RPMI7951 (cell line): ENCODE data around the gene IL1RL2. TPM values are rescaled to one million over a fixed set of nuclear protein-coding genes. Genes with fewer than 3 reads are reported as not detected.
A peak's percentile ranks its signal among the peaks of the same experiment; 100 is the strongest.

Experiments
- DNase-seq: peaks from one replicate; pipeline ENCODE4 v3.0.0-alpha.2; 2012; ENCODE audit warnings: low read depth
- total RNA-seq: library from RNA; depleted of rRNA; stranded (reverse); fragments of >200 nt; shearing (Covaris generic); gene quantifications from 2 replicates; pipeline ENCODE4 v1.2.3, GENCODE V29; 2014

Gene IL1RL2
- total RNA-seq, 1 experiment from 2014 or later, result not detected

- no peak for DNase-seq
Measured at GRCh38 chr2:102158011-102158755, 28.6 kb upstream of the IL1RL2 start.

- peak; percentile 41 for DNase-seq
Measured at GRCh38 chr2:102159295-102159694, 27.5 kb upstream of the IL1RL2 start.

- DNase-seq, result peak; percentile 78
Measured at GRCh38 chr2:102166189-102166845, 20.5 kb upstream of the IL1RL2 start.

- DNase-seq, result no peak
Measured at GRCh38 chr2:102168026-102168771, 18.6 kb upstream of the IL1RL2 start.

- DNase-seq, result no peak
Measured at GRCh38 chr2:102171946-102172345, 14.9 kb upstream of the IL1RL2 start.

GRCh38 chr2:102172745-102173144 lies 14.1 kb upstream of the IL1RL2 start:
- DNase-seq, result no peak

GRCh38 chr2:102176172-102176571 lies 10.7 kb upstream of the IL1RL2 start:
- no peak for DNase-seq

GRCh38 chr2:102177814-102178478 lies 8.9 kb upstream of the IL1RL2 start:
- no peak for DNase-seq

GRCh38 chr2:102179061-102179460 lies 7.8 kb upstream of the IL1RL2 start:
- DNase-seq, result no peak

- no peak for DNase-seq
Measured at GRCh38 chr2:102179788-102180686, 6.8 kb upstream of the IL1RL2 start.

- no peak for DNase-seq
Measured at GRCh38 chr2:102180687-102180999, 6.2 kb upstream of the IL1RL2 start.

GRCh38 chr2:102181376-102181775 lies 5.4 kb upstream of the IL1RL2 start:
- DNase-seq, result no peak

- no peak for DNase-seq
Measured at GRCh38 chr2:102181919-102182635, 4.7 kb upstream of the IL1RL2 start.

GRCh38 chr2:102184018-102184417 lies 2.8 kb upstream of the IL1RL2 start:
- no peak for DNase-seq

- no peak for DNase-seq
Measured at GRCh38 chr2:102184568-102184967, 2.3 kb upstream of the IL1RL2 start.

- peak; percentile 35 for DNase-seq
Measured at GRCh38 chr2:102185347-102185746, 1.5 kb upstream of the IL1RL2 start.

- peak; percentile 55 for DNase-seq
Measured at GRCh38 chr2:102187496-102188150, 800 bp downstream of the IL1RL2 start.

GRCh38 chr2:102190430-102191107 lies 3.7 kb downstream of the IL1RL2 start:
- DNase-seq, result no peak

- DNase-seq, result no peak
Measured at GRCh38 chr2:102191501-102191900, 4.7 kb downstream of the IL1RL2 start.
